Activated naive CD4-positive, alpha-beta T cell treated with anti-CD3 and anti-CD28 coated beads, Interleukin-2, amount 50 U/mL, for 24 hours (primary cell): ENCODE measurements around the gene PTPN6.

Source experiments
- H3K27ac Mint-ChIP-seq: one replicate; pipeline ENCODE4 v1.8.0; 2021; ENCODE audit warnings: mild to moderate bottlenecking, mixed read lengths
- H3K27me3 Mint-ChIP-seq: one replicate; pipeline ENCODE4 v1.8.0; 2021; ENCODE audit warnings: mixed read lengths
- H3K36me3 Mint-ChIP-seq: one replicate; pipeline ENCODE4 v1.8.0; 2021; ENCODE audit warnings: mixed read lengths
- H3K4me1 Mint-ChIP-seq: one replicate; pipeline ENCODE4 v1.8.0; 2021; ENCODE audit warnings: mixed read lengths
- H3K4me3 Mint-ChIP-seq: one replicate; pipeline ENCODE4 v1.8.0; 2021; ENCODE audit warnings: mild to moderate bottlenecking, mixed read lengths
- H3K9me3 Mint-ChIP-seq: one replicate; pipeline ENCODE4 v1.8.0; 2021; ENCODE audit warnings: mixed read lengths

PTPN6 gene

DNA sequence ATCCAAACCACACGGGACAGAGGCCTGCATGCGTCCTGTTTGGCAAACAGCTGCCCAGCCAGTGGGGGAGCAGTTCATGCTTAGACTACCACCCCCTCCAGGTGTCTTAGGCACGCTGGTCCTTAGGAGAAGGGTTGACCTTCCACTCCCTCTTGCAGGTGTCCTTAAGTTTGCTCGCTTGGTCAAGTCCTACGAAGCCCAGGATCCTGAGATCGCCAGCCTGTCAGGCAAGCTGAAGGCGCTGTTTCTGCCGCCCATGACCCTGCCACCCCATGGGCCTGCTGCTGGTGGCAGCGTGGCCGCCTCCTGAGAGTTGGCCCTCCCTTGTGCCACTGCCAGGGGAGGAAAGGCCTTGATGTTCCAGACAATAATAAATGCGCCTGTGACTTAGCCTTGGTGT lies 5.5 kb upstream of the PTPN6 start:
- Mint-ChIP-seq H3K27ac (peak overlapping the region; percentile 100), H3K36me3 (peaks cover 6% of the 10 kb centered on the region), H3K9me3 (no peaks in the 10 kb centered on the region), H3K27me3 (no peaks in the 10 kb centered on the region), H3K4me3 (peak overlapping the region; percentile 99), H3K4me1 (peaks cover 80% of the 10 kb centered on the region)

GRCh38 chr12:6946033-6946919 lies 4.9 kb upstream of the PTPN6 start:
- Mint-ChIP-seq H3K9me3 (no peaks in the 10 kb centered on the region), H3K4me3 (peak overlapping the region; percentile 99), H3K27me3 (no peaks in the 10 kb centered on the region), H3K4me1 (peaks cover 85% of the 10 kb centered on the region), H3K27ac (peak overlapping the region; percentile 100), H3K36me3 (peaks cover 6% of the 10 kb centered on the region)

DNA sequence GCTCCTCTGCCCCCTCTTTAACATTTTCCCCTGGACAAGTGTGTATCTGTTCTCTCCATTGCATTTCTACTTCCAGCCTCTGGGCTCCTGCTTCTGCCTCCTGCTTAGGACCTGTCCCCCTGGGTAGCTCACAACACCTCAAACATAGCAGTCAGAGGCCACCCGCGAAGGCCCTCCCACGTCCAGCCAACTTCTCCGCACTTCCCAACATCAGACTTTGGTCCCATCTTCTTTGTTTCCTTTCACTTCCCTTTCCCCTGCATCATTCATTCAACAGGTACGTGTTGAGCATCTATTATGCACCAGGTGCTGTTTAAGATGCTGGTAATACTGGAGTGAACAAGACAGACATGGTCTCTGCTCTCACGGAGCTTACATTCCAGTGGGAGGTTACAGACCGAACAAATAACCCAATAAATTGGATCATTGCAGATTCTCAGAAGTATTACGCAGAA lies 4.2 kb upstream of the PTPN6 start:
- Mint-ChIP-seq H3K4me1 (peaks cover 85% of the 10 kb centered on the region), H3K27ac (peak overlapping the region; percentile 100), H3K4me3 (peak overlapping the region; percentile 99), H3K27me3 (no peaks in the 10 kb centered on the region), H3K9me3 (no peaks in the 10 kb centered on the region), H3K36me3 (peaks cover 6% of the 10 kb centered on the region)

- Mint-ChIP-seq H3K27ac (peak overlapping the region; percentile 99), H3K4me3 (peak overlapping the region; percentile 99), H3K36me3 (peaks cover 10% of the 10 kb centered on the region), H3K27me3 (no peaks in the 10 kb centered on the region), H3K4me1 (peaks cover 79% of the 10 kb centered on the region), H3K9me3 (no peaks in the 10 kb centered on the region)
Measured at GRCh38 chr12:6947615-6948014, 3.5 kb upstream of the PTPN6 start.

DNA sequence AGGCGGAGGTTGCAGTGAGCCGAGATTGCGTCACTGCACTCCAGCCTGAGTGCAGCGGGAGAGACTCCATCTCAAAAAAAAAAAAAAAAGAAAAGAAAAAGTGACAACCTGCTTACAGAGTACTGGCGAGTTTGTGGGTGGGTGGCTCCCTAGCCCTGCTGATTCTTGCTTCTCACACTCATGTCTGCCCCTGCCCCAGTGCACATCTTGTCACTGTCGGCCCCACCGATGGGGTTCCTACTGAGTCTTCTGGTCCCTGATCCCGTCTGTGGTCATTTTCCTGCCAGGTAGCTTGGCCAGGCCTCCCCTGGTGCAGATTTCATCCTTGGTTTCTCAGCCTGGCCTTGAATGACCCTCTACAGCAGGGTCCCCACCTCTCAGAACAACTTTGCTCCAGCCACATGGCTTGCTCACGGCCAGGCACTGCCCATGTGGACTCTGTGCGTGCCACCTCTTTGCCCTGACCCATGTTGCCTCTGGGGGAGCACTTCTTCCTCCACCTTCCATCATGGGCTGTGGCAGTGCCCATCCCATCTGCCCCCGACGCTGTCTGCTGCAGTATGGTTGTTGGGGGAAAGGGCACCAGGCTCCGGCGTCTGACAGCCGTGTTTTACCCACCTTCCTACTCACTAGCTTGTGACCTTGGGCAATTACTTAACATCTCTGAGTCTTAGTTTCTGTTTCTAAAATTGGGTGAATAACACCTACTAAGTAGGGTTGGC lies 2.1 kb upstream of the PTPN6 start:
- Mint-ChIP-seq H3K9me3 (no peaks in the 10 kb centered on the region), H3K4me3 (peak overlapping the region; percentile 99), H3K27me3 (no peaks in the 10 kb centered on the region), H3K27ac (peak overlapping the region; percentile 99), H3K4me1 (peaks cover 70% of the 10 kb centered on the region), H3K36me3 (peaks cover 19% of the 10 kb centered on the region)

- no peaks in the 10 kb centered on the region for H3K9me3 Mint-ChIP-seq
- peaks cover 29% of the 10 kb centered on the region for H3K36me3 Mint-ChIP-seq
- no peaks in the 10 kb centered on the region for H3K27me3 Mint-ChIP-seq
- peaks cover 72% of the 10 kb centered on the region for H3K4me1 Mint-ChIP-seq
- H3K4me3 Mint-ChIP-seq, result peak overlapping the region; percentile 99
- H3K27ac Mint-ChIP-seq, result peak overlapping the region; percentile 99
Measured at GRCh38 chr12:6950401-6950801, 755 bp upstream of the PTPN6 start.

GRCh38 chr12:6951551-6952120 lies 480 bp downstream of the PTPN6 start:
- peak overlapping the region; percentile 99 for H3K4me3 Mint-ChIP-seq
- H3K36me3 Mint-ChIP-seq, result peaks cover 36% of the 10 kb centered on the region
- H3K9me3 Mint-ChIP-seq, result no peaks in the 10 kb centered on the region
- no peaks in the 10 kb centered on the region for H3K27me3 Mint-ChIP-seq
- H3K4me1 Mint-ChIP-seq, result peaks cover 72% of the 10 kb centered on the region
- peak overlapping the region; percentile 98 for H3K27ac Mint-ChIP-seq

DNA sequence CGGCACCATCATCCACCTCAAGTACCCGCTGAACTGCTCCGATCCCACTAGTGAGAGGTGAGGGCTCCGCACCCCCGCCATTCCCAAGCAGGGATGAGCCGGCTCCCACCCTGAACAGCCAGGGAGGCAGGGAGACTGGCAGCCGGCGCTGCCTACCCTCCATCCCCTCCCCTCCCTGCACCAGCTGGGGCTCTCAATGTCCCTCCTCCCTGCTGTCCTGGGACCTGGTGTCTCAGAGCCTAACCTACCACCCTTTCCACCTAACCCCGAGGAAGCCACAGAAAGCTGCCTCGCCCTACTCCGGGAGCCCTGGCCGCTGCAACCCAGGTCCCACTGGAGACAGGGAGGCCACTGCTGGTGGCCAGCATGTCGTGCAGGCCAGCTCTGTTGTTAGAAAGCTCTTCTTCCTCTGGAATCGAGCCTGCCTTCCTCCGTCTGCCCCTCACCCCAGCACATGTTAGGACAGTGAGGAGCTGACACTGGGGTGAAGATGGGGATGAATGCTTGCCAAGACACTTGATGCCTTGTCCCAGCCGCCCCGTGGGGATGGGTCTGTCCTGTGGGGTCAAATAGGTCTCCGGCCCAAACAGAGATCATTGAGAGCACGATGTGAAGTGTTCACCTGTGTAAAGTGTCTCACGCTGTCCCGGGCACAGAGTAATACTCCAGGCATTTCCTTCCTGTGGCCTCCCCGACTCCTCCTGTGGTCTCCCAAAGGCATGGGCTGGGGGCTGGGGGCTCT lies 1.1 kb downstream of the PTPN6 start:
- H3K9me3 Mint-ChIP-seq, result no peaks in the 10 kb centered on the region
- peak overlapping the region; percentile 99 for H3K4me3 Mint-ChIP-seq
- H3K4me1 Mint-ChIP-seq, result peaks cover 72% of the 10 kb centered on the region
- H3K27me3 Mint-ChIP-seq, result no peaks in the 10 kb centered on the region
- H3K36me3 Mint-ChIP-seq, result peaks cover 37% of the 10 kb centered on the region
- H3K27ac Mint-ChIP-seq, result peak overlapping the region; percentile 98

DNA sequence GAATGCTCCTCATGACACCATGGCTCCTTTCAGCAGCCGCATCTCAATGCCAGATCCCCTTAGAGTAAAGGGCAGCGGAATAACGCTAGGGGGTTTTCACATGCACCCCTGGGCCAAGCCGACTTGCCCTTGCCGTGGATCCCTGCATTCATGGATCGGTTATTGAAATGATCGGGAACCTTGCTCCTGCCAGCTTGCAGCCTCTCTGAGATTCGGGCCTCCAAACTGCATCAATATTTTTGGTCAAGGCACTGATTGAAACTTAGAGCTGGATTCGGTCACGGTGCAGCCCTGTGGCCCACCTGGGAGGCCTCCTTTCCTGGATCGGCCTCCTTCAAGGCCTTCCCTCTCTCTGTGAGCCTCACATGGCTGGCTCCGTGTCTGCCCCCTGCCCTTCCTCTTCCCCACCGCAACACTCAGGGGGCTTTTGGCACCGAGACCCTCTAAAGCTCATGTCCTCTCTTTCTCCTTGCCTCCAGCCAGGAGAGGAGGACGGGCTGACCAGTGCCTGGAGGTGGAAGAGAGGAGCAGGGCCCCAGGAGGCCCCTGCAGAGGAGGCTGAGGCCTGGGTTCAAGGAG lies 1.8 kb downstream of the PTPN6 start:
- peaks cover 72% of the 10 kb centered on the region for H3K4me1 Mint-ChIP-seq

DNA sequence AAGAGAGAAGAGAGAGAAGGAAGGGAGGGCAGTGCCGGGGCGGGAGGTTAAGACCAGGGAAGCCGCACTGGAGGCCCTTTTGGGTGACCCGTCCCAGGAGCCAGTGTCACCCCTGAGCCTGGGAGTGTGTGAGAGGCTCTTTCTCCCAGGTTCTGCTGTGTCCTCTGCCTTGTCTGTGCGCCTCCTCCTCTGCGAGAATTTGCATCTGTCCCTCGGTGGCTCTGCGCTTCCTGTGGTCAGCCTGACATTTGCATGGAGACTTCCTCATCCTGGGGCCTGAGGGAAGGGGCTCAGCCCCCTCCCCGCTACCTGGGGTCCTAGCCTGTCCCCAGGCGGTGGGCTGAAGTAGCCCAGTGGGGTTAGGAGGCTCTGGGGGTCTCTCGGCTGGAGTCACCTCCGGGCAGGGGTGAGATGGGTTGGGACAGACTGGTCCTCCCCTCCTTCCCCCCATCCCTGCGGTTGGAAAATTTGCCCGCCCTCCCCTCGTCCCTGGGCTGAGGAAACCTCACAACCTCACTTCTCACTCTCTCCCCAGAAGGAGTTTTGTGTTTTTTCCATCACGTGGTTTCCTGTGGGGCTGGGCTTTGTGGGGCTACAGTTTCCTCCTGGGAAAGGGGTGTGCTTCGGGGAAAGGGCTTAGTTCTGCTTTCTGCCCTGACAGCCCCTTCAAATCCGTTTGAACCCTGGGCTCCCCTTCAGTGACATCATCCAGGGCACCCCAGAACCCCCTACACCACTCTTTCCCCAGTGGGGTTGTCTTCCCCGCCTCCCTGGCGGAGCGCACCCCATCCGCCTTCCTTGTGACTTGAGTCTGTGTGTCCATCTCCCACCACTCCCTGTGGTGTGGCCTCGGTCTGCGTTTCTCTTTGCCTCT lies 2.5 kb downstream of the PTPN6 start:
- Mint-ChIP-seq H3K36me3 (peaks cover 41% of the 10 kb centered on the region), H3K9me3 (no peaks in the 10 kb centered on the region), H3K27me3 (no peaks in the 10 kb centered on the region), H3K4me3 (peak overlapping the region; percentile 99), H3K4me1 (peaks cover 72% of the 10 kb centered on the region), H3K27ac (peak overlapping the region; percentile 98)

More for the DNA sequence above, 1.8 kb downstream of the PTPN6 start:
- Mint-ChIP-seq H3K4me3 (peak overlapping the region; percentile 99), H3K9me3 (no peaks in the 10 kb centered on the region), H3K27me3 (no peaks in the 10 kb centered on the region), H3K36me3 (peaks cover 37% of the 10 kb centered on the region), H3K27ac (peak overlapping the region; percentile 98)

GRCh38 chr12:6954316-6955107 lies 3.4 kb downstream of the PTPN6 start:
- no peaks in the 10 kb centered on the region for H3K9me3 Mint-ChIP-seq
- H3K36me3 Mint-ChIP-seq, result peaks cover 46% of the 10 kb centered on the region
- peaks cover 72% of the 10 kb centered on the region for H3K4me1 Mint-ChIP-seq
- H3K27ac Mint-ChIP-seq, result peak overlapping the region; percentile 98
- peak overlapping the region; percentile 99 for H3K4me3 Mint-ChIP-seq
- no peaks in the 10 kb centered on the region for H3K27me3 Mint-ChIP-seq

DNA sequence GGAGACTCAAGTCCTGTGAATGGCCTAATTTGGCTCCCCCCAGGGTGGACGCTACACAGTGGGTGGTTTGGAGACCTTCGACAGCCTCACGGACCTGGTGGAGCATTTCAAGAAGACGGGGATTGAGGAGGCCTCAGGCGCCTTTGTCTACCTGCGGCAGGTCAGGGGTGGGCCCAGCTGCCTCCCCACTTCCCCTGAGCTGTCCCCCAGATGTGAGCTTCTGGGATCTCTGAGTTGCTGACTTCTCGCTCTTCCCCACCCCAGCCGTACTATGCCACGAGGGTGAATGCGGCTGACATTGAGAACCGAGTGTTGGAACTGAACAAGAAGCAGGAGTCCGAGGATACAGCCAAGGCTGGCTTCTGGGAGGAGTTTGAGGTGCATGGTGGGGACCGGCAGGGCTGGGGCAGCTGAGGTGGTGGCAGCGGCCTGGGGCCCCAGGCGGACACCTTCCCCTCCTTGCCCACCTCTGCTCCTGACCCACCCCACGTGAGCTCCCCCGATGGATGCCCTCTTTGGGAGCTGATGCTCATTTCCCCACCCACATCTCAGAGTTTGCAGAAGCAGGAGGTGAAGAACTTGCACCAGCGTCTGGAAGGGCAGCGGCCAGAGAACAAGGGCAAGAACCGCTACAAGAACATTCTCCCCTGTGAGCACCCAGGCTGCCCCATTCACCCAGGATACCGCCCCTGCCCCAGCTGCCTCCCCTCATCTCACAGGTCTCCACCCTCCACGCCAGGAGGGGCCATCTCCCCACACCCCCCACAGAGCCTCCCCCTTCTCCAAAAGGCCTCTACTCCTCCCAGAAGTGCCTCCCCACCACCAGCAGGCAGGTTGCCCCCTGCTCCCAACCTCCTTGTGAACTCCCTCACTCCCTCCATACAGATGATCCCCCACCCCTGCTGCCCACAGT lies 4.2 kb downstream of the PTPN6 start:
- Mint-ChIP-seq H3K27me3 (no peaks in the 10 kb centered on the region), H3K4me3 (peak overlapping the region; percentile 99), H3K36me3 (peaks cover 46% of the 10 kb centered on the region), H3K27ac (peak overlapping the region; percentile 98), H3K4me1 (peaks cover 69% of the 10 kb centered on the region), H3K9me3 (no peaks in the 10 kb centered on the region)
